Endodermal cell (in vitro differentiated cells): Measurements from ENCODE around the gene CCDC70. TPM values are rescaled to one million over a fixed set of nuclear protein-coding genes. Genes with fewer than 3 reads are reported as not detected.

Source experiments
- DNase-seq: peaks from one replicate; pipeline ENCODE4 v3.0.0-alpha.2; 2017
- H3K27ac ChIP-seq: 2 replicates; pipeline ENCODE4 v1.5.1; 2013; ENCODE audit warnings: mild to moderate bottlenecking, low read depth, low read length, moderate library complexity
- H3K27me3 ChIP-seq: 2 replicates; pipeline ENCODE4 v1.6.1; 2013; ENCODE audit warnings: mild to moderate bottlenecking, low read length, moderate library complexity; ENCODE audit not compliant: insufficient read depth, control insufficient read depth, poor library complexity, severe bottlenecking
- H3K36me3 ChIP-seq: 2 replicates; pipeline ENCODE4 v1.7.0; 2013; ENCODE audit warnings: mild to moderate bottlenecking, low read length, moderate library complexity; ENCODE audit not compliant: control insufficient read depth, insufficient read depth
- H3K4me1 ChIP-seq: one replicate; pipeline ENCODE4 v1.7.0; 2013; ENCODE audit warnings: low read length; ENCODE audit not compliant: control insufficient read depth, insufficient read depth
- H3K4me3 ChIP-seq: 2 replicates; pipeline ENCODE4 v1.5.1; 2013; ENCODE audit warnings: mild to moderate bottlenecking, low read length, moderate library complexity
- H3K9ac ChIP-seq: 2 replicates; pipeline ENCODE4 v1.6.1; 2013; ENCODE audit warnings: mild to moderate bottlenecking, low read length, moderate library complexity; ENCODE audit not compliant: poor library complexity, severe bottlenecking; ENCODE audit errors: extremely low read depth
- H3K9me3 ChIP-seq: 2 replicates; pipeline ENCODE4 v1.6.1; 2013; ENCODE audit warnings: mild to moderate bottlenecking, low read length, moderate library complexity; ENCODE audit not compliant: control insufficient read depth
- H3K27ac Mint-ChIP-seq: 2 replicates; pipeline ENCODE4 v1.8.0; 2020; ENCODE audit warnings: mixed read lengths
- H3K27me3 Mint-ChIP-seq: 2 replicates; pipeline ENCODE4 v1.8.0; 2021; ENCODE audit warnings: mild to moderate bottlenecking, mixed read lengths; ENCODE audit not compliant: insufficient read depth
- H3K36me3 Mint-ChIP-seq: 2 replicates; pipeline ENCODE4 v1.8.0; 2020; ENCODE audit warnings: low read depth, mixed read lengths
- H3K4me1 Mint-ChIP-seq: 2 replicates; pipeline ENCODE4 v1.8.0; 2020; ENCODE audit warnings: mixed read lengths
- H3K4me3 Mint-ChIP-seq: 2 replicates; pipeline ENCODE4 v1.8.0; 2020; ENCODE audit warnings: mild to moderate bottlenecking, moderate library complexity, mixed read lengths
- H3K9me3 Mint-ChIP-seq: 2 replicates; pipeline ENCODE4 v1.8.0; 2020; ENCODE audit warnings: mild to moderate bottlenecking, mixed read lengths
- CTCF ChIP-seq: fragments of 200-600 bp; sonication (generic); conservative IDR thresholded peaks from 2 replicates; pipeline ENCODE4 v1.5.0; 2021; ENCODE audit warnings: antibody characterized with exemption, mild to moderate bottlenecking
- WGBS, 2 experiments: methylation state at CpG; one replicate each; pipeline versions ENCODE4 v1.1.5 to v1.1.7; 2013; ENCODE audit warnings: missing lambda C conversion rate in 2 of 2, mixed read lengths in 1 of 2; ENCODE audit not compliant: insufficient coverage in 1 of 2, insufficient read length in 1 of 2; 5-methylcytosine and 5-hydroxymethylcytosine counted together
- total RNA-seq, 2 donors: library from RNA; stranded (reverse); fragmentation: NEBNext Ultra II Directional in 1 of 2; extraction: Animal tissue kit (Norgen Biotek cat#: 25700) in 1 of 2; gene quantifications; 2 replicates in 1 of 2; 3 replicates in 1 of 2; pipeline ENCODE4 v1.2.1, GENCODE V29; 2021

The CCDC70 gene
- total RNA-seq, 2 donors from 2014 or later: not detected

GRCh38 chr13:51895906-51896888 lies 34.4 kb downstream of the CCDC70 start:
- WGBS, 2 experiments: 64 to 73% methylated on average over 5 to 9 of the region's 9 CpGs
- Mint-ChIP-seq H3K4me3 (no peak overlapping the region), H3K27ac (no peak overlapping the region), H3K4me1 (peaks cover 12% of the 10 kb centered on the region), H3K9me3 (no peaks in the 10 kb centered on the region), H3K36me3 (no peaks in the 10 kb centered on the region), H3K27me3 (no peaks in the 10 kb centered on the region)
- H3K9me3 ChIP-seq: no peaks in the 10 kb centered on the region
- H3K4me1 ChIP-seq: no peaks in the 10 kb centered on the region
- peak; percentile 90 for DNase-seq
- peak; percentile 92 for TF ChIP-seq CTCF
- no peak overlapping the region for H3K4me3 ChIP-seq
- no peaks in the 10 kb centered on the region for H3K36me3 ChIP-seq
- peaks cover 12% of the 10 kb centered on the region for H3K27me3 ChIP-seq
- no peak overlapping the region for H3K27ac ChIP-seq
- H3K9ac ChIP-seq: no peak overlapping the region

GRCh38 chr13:51900471-51900870 lies 38.7 kb downstream of the CCDC70 start:
- Histone ChIP-seq H3K9me3 (no peaks in the 10 kb centered on the region), H3K9ac (no peak overlapping the region), H3K36me3 (no peaks in the 10 kb centered on the region), H3K4me3 (no peak overlapping the region), H3K27ac (no peak overlapping the region), H3K27me3 (peaks cover 12% of the 10 kb centered on the region), H3K4me1 (no peaks in the 10 kb centered on the region)
- Mint-ChIP-seq H3K4me1 (no peaks in the 10 kb centered on the region), H3K27me3 (no peaks in the 10 kb centered on the region), H3K27ac (no peak overlapping the region), H3K4me3 (no peak overlapping the region), H3K9me3 (no peaks in the 10 kb centered on the region), H3K36me3 (no peaks in the 10 kb centered on the region)
- WGBS, 2 experiments: 71% methylated on average over 1 of the region's 1 CpG; no CpG with 5 or more reads in 1 of the 2 experiments
- no peak for TF ChIP-seq CTCF
- DNase-seq: no peak

GRCh38 chr13:51902776-51903175 lies 41.0 kb downstream of the CCDC70 start:
- WGBS, 2 experiments: 95 to 100% methylated on average over 1 to 4 of the region's 4 CpGs
- no peak for TF ChIP-seq CTCF
- no peaks in the 10 kb centered on the region for H3K36me3 Mint-ChIP-seq
- Histone ChIP-seq H3K36me3 (no peaks in the 10 kb centered on the region), H3K4me1 (no peaks in the 10 kb centered on the region), H3K27ac (no peak overlapping the region), H3K9me3 (no peaks in the 10 kb centered on the region), H3K9ac (no peak overlapping the region), H3K27me3 (peaks cover 12% of the 10 kb centered on the region), H3K4me3 (no peak overlapping the region)
- H3K9me3 Mint-ChIP-seq: no peaks in the 10 kb centered on the region
- H3K27me3 Mint-ChIP-seq: no peaks in the 10 kb centered on the region
- no peaks in the 10 kb centered on the region for H3K4me1 Mint-ChIP-seq
- H3K27ac Mint-ChIP-seq: no peak overlapping the region
- no peak for DNase-seq
- H3K4me3 Mint-ChIP-seq: no peak overlapping the region
